Renal cortical epithelial cell (primary cell): ENCODE measurements around the gene SOS1. TPM values are rescaled to one million over a fixed set of nuclear protein-coding genes. Genes with fewer than 3 reads are reported as not detected.

Experiments used
- total RNA-seq: library from RNA; depleted of rRNA; stranded (reverse); fragments of >200 nt; gene quantifications from 2 replicates; pipeline ENCODE4 v1.2.3, GENCODE V29; 2014

Gene SOS1
- total RNA-seq, 1 donor from 2014 or later = 34.3 TPM

Other genes with a start within 250 kb of the SOS1 start
- gene DHX57, start 245.1 kb downstream of the SOS1 start, total RNA-seq = 20.0 and 36.1 TPM in 2 replicates
- 15.3 and 26.4 TPM in 2 replicates for gene MORN2, start 245.1 kb downstream of the SOS1 start, total RNA-seq
- 0.99 TPM in 1 of 2 replicates, not detected in the other for gene ARHGEF33, start 231.2 kb downstream of the SOS1 start, total RNA-seq
- 0.87 and 3.8 TPM in 2 replicates for gene CDKL4, start 122.9 kb upstream of the SOS1 start, total RNA-seq